ENCODE data around the gene CDK17.
A peak's percentile ranks its signal among the peaks of the same experiment; 100 is the strongest.
"Not testable (repeated sequence)": the region's sequence is repeated elsewhere in the genome, so short reads cannot be mapped to it uniquely, and the experiment has no call there.

The CDK17 gene

DNA sequence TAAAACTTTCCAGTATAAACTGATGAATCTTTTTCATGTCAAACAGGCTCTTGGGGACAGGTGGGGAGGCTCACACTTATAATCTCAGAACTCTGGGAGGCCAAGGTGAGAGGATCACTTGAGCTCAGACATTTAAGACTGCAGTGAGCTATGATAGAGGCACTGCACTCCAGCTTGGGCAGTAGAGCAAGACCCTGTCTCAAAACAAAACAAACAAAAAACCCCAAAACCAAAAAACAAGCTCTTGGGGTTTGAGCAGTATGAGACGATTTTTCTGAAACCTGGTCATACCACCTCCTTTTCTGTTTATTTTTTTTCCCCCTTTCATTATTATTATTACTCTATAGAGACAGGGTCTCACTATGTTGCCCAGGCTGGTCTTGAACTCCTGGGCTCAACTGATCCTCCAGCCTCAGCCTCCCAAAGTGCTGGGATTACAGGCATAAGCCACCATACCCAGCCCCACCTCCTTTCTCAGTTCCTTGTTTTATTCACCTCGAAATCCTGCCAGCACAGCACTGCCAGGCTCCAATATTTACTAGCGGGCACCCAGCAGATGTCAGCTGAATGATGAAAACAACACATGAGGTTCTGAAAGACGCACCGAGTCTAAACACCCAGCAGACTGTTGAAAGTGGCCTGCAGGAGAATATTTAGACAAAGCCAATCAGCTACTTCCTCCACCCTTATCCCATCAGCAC, 19.5 kb upstream of the CDK17 start:
- DNase-seq (ENCODE audit: low read depth in 2 of 2): no peak

DNA sequence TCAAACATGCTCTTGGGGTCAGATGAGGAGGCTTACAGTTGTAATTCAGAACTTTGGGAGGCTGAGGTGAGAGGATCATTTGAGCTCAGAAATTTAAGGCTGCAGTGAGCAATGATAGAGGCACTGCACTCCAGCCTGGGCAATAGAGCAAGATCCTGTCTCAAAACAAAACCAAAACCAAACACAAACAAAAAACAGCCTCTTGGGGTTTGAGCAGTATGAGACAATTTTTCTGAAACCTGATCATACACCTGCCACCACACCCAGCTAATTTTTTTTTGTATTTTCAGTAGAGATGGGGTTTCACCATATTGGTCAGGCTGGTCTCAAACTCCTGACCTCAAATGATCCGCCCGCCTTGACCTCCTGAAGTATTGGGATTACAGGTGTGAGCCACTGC, 17.4 kb upstream of the CDK17 start:
- not testable (repeated sequence) for DNase-seq (ENCODE audit: low read depth in 2 of 2)

DNA sequence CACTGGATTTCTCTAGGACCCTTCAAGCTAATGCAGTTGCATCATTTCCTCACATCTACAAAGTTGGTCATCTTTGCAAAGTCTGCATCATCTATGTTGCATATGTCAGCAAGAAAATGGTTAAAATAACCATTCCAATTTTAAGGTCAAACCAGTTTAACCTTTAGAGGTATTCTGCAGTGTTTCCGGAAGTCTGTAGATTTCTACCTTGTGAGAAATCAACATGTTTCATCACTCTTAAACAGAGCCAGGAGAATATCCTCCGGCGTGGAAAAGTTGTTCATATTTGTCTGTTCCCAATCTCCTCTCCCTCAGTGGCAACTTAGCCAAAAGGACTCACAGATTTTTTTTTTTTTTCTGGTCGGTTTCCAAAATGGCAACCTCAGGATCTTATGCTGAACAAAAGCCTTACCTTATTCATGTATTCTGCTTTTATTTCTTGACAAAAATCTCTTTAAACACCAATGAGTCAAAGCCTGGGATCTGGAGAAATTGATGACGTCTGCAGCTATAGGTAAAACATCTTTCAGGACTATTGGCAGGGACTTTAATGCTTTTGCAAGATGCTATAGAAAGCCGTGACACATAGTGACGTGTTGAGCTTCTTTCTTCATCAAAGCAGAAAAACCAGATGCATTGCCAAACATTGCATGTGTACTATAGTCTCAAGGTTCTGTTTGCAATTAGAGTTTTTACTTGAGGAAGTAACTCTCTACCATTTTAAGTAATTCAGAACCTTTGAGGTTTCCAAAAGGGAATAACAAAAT, 16.0 kb upstream of the CDK17 start:
- no peak for DNase-seq (ENCODE audit: low read depth in 2 of 2)

DNA sequence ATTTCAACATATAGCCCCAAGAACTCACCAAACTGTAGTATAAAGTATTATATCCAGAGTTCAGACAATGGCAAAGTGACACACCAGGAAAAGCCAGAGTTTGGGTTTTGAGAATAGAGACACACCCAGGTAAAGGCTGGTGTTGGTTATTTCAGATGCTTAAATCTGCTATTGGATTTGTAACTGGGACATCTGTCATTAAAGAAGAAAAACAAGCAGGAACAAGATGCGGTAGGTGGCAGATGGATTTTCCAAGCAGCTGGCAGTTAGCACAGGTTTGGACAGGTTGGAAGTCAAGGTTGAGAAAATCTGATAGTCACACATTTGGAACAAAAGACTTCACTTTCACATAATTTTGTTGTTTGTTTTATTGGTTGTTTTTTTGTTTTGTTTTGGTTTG, 14.4 kb upstream of the CDK17 start:
- no peak for DNase-seq (ENCODE audit: low read depth in 2 of 2)

DNA sequence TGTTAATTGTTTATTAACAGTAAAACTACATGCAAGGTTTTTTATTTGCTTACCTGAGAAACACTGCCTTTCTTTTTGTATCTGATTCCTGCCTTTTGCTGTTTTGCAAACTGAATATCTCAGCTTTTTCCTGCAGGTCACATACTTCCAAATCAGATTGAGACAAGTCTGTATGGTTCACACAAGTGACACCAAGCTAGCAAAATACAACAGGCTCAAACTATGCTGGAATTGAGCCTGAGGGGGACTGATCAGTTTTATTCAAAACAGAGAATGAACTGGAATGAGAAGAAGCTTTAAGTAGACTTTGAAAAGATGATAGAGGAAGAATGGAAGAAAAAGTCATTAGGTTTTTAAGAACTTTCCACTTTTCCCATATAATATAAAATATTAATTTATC, 12.2 kb upstream of the CDK17 start:
- DNase-seq (ENCODE audit: low read depth in 2 of 2): no peak

DNA sequence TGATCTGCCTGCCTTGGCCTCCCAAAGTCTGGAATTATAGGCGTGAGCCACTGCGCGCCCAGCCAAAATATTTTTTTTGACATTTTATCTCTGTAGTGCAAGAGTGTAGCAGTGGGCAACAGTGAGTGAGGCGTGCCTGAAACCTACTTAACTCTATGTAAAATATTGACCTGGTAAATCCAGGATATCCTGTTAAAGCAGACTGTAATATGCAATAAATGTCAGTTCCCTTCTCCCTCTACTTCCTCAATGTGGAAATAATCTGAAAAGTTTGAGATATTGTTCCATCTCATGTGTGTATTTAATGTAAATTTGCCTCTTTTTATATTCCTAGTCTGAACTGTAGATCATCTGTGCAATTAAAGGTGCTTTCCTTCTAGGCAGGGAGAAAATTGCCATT, 9.5 kb upstream of the CDK17 start:
- no peak for DNase-seq (ENCODE audit: low read depth in 2 of 2)

DNA sequence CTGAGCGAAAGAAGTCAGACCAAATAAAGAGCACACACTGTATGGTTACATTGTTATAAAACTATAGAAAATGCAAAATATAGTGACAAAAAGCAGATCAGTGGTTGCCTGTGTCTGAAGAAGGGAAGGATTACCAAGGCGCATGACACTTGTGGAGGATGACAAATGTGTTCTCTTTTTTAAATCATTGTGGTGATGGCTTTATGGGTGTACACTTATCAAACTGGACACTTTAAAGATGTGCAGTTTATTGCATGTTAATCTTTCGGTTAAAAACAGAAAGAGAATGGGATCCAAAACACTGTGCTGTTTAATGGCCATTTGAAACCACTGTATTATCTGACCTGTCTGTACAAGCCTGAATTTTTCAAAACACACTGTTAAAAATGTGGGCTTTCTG, 8.8 kb upstream of the CDK17 start:
- DNase-seq (ENCODE audit: low read depth in 2 of 2): no peak

DNA sequence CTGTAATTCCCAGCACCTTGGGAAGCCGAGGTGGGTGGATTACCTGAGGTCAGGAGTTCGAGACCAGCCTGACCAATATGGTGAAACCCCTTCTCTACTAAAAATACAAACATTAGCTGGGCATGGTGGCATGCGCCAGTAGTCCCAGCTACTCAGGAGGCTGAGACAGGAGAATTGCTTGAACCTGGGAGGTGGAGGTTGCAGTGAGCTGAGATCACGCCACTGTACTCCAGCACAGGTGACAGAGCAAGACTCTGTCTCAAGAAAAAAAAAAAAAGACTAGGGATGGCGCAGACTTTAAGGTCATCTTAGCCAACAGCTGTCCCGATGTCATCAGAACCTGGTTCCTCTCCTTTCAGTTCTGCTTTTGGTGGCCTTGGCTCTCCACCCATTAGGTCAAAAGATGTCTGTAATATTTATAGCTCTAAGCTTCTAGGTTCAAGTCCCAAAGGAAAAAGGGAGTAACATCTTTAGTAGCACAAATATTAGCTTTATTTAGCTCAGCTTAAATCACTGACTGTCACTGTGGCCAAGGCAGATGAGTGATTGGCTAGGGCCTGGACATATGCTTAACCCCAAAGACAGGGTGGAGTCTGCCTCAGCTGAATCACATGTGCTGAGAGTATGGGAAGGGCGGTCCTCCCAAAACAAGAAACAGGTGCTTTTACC, 7.3 kb upstream of the CDK17 start:
- DNase-seq (ENCODE audit: low read depth in 2 of 2): not testable (repeated sequence)

DNA sequence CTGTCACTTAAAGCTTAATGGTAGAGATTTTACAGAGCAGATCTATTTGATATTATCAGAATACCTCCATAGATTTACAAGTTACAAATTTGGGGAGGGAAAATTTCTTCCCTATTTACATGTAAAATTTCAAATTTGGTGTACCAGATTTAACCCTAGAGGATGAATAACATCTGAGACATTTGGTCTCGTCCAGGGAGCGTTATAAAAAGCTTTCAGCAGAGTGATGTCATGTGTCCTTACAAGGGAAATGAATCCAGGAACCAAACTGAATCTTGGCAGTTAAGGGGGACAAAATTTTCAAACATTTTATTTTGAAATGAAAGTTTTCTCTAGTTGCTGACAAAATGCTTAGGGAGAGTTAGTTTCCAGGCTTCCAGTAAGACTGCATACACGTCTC, 4.5 kb upstream of the CDK17 start:
- no peak for DNase-seq (ENCODE audit: low read depth in 2 of 2)

DNA sequence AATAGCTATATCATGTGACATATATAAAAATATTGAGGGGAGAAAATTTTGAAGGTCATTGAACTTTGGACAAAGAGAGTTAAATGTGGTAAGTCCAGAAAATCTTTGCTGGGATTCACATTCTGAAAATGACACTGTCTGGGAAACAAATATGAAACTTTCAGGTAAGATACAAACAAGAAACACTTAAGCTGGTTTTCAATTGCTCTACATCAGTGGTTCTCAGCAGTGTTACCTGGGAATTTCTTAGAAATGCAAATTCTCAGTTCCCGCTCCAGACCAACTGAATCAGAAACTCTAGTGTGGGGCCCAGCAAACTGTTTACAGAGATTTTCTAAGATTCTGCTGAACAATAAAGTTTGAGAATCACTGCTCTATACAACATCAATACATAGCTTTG, 3.6 kb upstream of the CDK17 start:
- no peak for DNase-seq (ENCODE audit: low read depth in 2 of 2)

DNA sequence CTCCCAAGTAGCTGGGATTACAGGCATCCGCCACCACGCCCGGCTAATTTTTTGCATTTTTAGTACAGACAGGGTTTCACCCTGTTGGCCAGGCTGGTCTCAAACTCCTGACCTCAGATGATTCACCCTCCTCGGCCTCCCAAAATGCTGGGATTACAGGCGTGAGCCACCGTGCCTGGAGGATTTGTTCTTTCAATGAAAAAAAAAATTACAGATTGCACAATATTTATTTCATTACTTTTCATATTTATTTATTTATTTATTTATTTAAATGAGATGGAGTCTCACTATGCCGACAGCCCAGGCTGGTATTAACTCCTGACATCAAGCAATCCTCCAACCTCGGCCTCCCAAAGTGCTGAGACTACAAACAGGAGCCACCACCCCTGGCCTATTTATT, 2.3 kb upstream of the CDK17 start:
- not testable (repeated sequence) for DNase-seq (ENCODE audit: low read depth in 2 of 2)

DNA sequence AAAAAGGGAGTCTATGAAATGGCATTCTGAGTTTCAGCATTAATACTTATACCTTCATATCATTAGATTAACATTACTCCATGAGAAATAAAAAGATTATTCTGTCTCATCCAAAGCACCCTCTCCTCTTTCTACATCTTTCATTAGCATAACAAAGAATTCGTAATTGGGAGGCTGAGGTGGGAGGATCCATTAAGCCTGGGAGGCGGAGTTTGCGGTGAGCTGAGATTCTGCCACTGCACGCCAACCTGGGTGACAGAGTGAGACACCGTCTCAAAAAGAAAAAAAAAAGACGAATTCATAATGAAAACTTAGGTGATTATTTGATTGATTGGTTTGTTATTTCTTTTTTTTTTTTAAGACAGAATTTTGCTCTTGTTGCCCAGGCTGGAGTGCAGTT, 1.8 kb upstream of the CDK17 start:
- DNase-seq (ENCODE audit: low read depth in 2 of 2): no peak

DNA sequence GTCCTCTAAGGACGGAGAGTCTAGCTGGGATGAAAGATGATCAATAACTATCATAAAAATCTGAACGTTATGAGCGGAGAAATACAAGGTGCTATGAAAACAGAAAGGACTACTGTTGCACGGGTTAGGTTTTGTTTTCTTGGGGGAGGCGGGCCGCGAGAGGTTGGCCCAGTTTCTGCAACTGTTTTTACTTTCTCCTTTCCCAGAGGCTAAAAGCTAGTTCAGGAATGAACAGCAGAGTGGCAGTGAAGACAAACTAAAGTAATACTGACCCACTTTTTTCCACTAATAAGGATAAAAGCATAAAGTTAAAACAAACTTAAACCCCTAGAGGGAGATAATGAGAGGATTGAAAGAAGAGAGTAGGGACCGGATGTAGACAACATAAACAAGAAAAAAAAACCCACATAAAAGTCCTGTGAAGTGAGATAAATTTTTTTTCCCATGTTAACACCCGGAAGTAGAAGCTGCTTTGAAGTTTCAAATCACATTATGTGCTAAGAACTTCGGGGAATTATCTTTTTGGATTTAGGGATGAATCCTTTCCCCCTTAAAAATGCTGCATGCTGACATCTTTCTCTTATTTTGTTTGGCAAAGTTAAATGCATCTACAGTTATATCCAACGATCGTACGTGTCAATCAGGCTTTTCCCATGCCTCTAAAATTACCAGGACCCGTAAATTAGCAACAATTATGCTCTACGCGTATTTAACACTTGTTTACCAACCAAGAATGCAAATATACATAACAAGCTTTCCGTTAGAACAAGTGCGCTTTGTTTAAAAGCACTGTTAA, 1.0 kb upstream of the CDK17 start:
- peak in 1 of 2 donors; percentile 19 for DNase-seq (ENCODE audit: low read depth in 2 of 2)

DNA sequence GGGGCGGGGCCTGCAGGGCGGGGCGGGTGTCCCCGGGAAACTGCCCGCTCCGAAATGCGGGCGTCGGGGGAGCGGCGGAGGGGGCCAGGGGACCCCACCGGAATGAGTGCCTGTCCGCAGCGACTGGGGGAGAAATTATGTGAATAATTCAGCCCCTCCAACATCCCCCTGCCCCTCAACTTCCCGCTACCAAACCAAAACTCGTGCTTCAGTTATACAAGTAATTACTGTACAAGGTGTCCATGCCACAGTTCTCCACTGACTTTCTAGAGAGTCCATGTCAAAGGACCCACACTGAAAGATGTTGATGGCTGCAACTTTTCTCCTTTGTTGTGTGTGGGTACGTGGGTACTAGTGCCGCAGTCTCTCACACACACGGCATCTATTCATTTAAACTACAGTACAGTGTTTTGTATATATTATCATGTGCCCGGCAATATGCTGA, 414 bp upstream of the CDK17 start:
- DNase-seq (ENCODE audit: low read depth in 2 of 2): no peak

DNA sequence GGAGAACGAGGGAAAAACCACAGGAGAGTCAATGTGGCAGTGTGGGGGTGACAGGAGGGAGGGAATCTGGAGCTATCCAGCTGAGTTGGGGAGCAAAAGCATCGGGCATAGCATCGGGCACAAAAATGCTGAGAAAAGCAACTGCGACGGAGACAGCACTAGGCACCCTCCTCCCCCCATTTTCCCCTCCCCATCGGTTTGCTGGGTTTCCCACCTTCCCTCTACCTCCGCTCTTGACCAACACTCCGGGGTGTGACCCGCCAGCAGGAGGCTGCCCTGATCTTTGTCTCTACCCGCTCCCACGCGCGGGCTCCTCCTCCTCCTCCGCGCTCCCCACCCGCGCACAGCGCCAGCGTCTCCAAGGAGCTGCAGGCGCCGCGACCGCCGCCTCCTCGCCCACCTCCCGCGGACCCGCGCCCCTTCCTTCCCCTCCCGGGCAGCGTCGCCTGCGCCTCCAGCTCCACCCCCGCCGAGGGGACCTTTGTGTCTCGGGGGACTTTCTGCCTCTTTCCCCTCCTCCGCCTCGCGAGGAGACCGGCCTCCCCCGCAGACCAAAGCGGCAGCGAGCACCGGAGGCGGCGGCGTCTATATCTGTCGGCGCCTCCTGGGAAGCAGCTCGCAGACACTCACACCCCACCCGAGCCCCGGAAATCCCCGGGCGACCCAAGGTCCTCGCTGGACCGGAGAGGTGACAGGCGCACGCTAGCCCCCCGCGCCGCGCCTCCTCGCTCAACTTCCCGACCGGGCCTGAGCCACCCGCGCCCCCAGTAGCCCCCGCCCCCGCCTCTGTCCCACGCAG, 920 bp downstream of the CDK17 start:
- peak; percentile 56 to 61 for DNase-seq (ENCODE audit: low read depth in 2 of 2)

DNA sequence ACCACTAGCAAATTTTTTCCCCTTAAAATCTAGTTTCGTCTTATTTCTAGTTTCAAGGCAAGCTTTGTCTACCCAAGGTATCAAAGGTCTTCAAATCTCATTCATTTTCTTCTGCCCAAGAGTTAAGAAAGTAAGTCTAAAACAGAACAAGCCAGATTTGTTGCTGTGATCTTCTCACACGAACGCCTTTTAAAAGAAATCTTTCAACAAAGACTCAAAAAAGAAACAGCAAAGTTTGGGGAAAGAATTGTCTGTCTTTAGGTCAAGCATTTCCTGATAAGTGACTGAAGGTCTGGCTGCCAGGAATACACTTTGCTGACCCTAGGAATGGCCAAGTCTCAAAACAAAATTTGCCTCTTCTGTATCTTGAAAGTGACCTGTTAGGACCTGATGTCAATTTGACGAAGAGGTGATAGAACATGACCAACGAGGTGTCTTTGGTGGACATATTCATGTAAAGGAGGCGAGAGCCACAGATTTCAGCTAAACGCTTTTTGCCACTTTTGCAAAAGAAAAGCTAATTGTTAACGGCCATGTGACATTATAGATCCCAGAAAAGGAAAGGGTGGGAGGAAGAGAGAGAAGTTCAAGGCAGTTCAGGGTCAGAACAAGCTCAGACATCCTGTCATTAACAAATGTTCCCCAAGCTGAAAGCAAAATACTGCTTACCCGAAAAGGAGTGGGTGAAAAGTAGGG, 1.7 kb downstream of the CDK17 start:
- no peak for DNase-seq (ENCODE audit: low read depth in 2 of 2)

DNA sequence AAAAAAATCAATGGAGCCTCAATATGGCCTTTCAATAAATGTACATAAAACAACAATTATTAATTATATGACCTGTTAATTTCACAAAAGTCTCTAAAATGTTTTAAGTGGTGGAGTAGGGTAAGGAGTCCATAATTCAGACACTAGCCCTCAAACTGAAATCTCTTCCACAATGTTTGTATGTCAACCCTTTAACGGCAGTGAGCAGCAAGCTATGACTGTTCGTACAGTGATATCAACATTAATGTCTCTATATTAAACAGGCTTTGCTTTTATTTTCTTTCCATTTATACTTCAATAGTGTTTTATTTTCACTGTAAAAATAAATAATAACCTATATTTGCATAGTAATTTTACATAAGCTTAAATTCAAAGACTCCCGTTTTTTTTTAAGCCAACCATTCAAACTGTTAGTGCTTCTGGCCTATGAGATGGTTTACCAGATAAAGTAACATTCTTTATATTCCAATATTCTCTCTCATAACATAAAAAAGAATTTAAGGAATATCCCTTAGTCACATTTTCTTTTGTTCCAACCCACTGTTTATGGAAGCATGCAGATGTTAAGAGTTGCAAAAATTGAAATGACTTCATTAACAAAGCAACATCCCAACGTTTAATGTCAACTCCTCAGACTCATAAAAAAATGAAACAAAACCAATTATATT, 2.3 kb downstream of the CDK17 start:
- no peak for DNase-seq (ENCODE audit: low read depth in 2 of 2)

DNA sequence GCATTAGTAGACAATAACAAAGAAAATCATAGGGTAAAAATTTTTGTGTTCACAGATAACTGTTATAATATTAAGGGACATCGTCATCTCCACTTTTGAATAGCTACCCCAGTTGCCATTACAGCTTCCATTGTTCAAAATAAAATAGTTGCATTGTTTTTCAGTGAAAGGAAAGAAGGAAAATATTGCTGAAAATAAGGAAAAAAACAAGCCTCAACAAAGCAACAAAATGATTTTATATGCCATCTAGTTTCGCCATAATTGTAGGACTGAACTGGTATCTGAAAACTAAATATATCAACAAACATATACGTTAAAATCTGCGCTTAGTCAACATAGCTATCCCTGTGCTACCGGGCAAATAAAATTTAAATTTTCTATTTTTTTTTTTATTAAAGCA, 3.3 kb downstream of the CDK17 start:
- no peak for DNase-seq (ENCODE audit: low read depth in 2 of 2)

DNA sequence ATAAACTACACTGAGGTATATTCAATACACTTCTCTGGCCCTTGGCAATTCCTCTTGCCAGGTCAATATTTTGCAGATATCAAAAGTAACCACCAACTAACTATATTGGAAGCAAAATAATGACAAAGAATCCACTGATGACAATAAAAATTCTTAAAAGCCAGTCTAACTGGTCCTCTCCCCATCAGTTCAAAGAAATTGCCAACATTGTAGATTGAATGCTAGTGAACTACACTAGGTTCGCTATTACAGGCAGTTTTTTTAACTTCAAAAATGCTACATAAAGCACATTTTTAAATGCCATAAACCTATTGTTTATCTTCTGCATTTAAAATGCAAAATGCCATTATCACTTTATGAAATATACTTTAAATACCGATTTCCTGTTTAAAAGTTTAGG, 4.0 kb downstream of the CDK17 start:
- no peak for DNase-seq (ENCODE audit: low read depth in 2 of 2)

DNA sequence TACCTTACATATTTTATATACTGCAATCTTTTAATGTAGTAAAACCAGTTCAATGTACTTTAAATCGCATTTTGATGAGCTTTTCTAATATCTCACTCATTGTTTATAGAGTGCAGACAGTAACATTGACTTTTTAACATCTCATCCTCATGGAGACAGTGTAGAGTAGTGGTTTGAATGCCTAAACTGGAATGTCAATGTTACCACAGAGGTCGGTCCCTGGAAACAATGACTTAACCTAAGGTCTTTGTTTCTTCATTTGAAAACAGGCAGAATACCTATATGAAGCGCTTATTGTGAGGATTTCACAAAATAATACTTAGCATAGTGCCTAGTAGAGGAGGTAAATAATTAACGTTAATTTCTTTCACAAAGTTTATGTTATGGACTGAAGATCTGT, 5.0 kb downstream of the CDK17 start:
- no peak for DNase-seq (ENCODE audit: low read depth in 2 of 2)
